ENCODE results near the gene LATS2. TPM values are rescaled to one million over a fixed set of nuclear protein-coding genes. Genes with fewer than 3 reads are reported as not detected.

LATS2 gene
- total and polyA plus RNA-seq, 2 of the 8 experiments (the other 6 are each of a cell fraction or from before 2014, with no cell fraction given), result 8.3 to 26.2 TPM

- WGBS, 2 experiments (ENCODE audit: extremely low coverage in 1 of 2, insufficient coverage in 1 of 2, insufficient read length in 1 of 2, insufficient replicate concordance in 2 of 2, low coverage in 1 of 2, low lambda C conversion rate in 2 of 2, missing lambda C conversion rate in 1 of 2), result 94% methylated on average over 7 of the region's 7 CpGs; no CpG with 5 or more reads in 1 of the 2 experiments
- Histone ChIP-seq H3K79me2 (ENCODE audit: control insufficient read depth in 1 of 2, insufficient read depth in 2 of 2, low read length in 2 of 2) (peaks cover 0 to 64% of the 10 kb centered on the region in 2 experiments; a peak in 2 of 4 replicates), H3K18ac (ENCODE audit: extremely low read depth, low read length) (no peak overlapping the region), H3K23ac (ENCODE audit: insufficient read length) (no peak overlapping the region), H4K8ac (ENCODE audit: extremely low read depth, insufficient read depth, low read length) (no peak overlapping the region), H2BK5ac (ENCODE audit: low read depth, low read length) (no peak overlapping the region), H3K36me3 (ENCODE audit: control insufficient read depth in 2 of 4, insufficient read depth in 4 of 4, low read length in 3 of 4) (peaks cover 3 to 14% (median 6%) of the 10 kb centered on the region in 4 experiments; a peak in 4 of 8 replicates), H3K9ac (replicated peaks in 1 of 4; ENCODE audit: extremely low read depth in 1 of 4, low read depth in 3 of 4, low read length in 3 of 4) (no peak overlapping the region), H3K9me3 (ENCODE audit: insufficient read depth in 2 of 2, low read depth in 1 of 2, low read length in 1 of 2) (no peaks in the 10 kb centered on the region), H2BK15ac (ENCODE audit: low read length) (no peak overlapping the region), H2AFZ (ENCODE audit: low read length) (no peak overlapping the region), H3K4me2 (ENCODE audit: insufficient read depth in 1 of 2, low read depth in 2 of 2, low read length in 2 of 2) (no peak overlapping the region), H3K4me3 (ENCODE audit: extremely low read depth in 1 of 4, insufficient read depth in 2 of 4, low read depth in 3 of 4, low read length in 4 of 4) (no peak overlapping the region), H3K27ac (ENCODE audit: low read depth, low read length) (no peak overlapping the region), H2BK12ac (ENCODE audit: low read depth, low read length) (no peak overlapping the region), H3K4me1 (replicated peaks in 1 of 4; ENCODE audit: control insufficient read depth in 3 of 4, insufficient read depth in 4 of 4, low read length in 3 of 4) (peaks cover 6 to 18% (median 10%) of the 10 kb centered on the region in 4 experiments), H3K79me1 (ENCODE audit: low read depth, low read length) (peaks cover 22% of the 10 kb centered on the region), H4K91ac (replicated peaks; ENCODE audit: insufficient read length, low read length) (no peak overlapping the region), H2BK120ac (replicated peaks; ENCODE audit: low read depth, low read length) (no peak overlapping the region), H2AK5ac (ENCODE audit: low read depth, low read length) (no peak overlapping the region), H2BK20ac (ENCODE audit: low read length) (no peak overlapping the region), H4K5ac (ENCODE audit: insufficient read length, low read depth, low read length) (no peak overlapping the region), H3K23me2 (ENCODE audit: low read depth, low read length) (no peaks in the 10 kb centered on the region), H3K4ac (replicated peaks; ENCODE audit: insufficient read length, low read depth, low read length) (no peak overlapping the region), H3K56ac (replicated peaks; ENCODE audit: insufficient read length, low read depth, low read length) (no peak overlapping the region), H3K14ac (ENCODE audit: insufficient read length) (no peak overlapping the region), H4K20me1 (replicated peaks in 1 of 2; ENCODE audit: control insufficient read depth in 1 of 2, insufficient read depth in 2 of 2, low read length in 2 of 2) (peaks cover 0 to 8% of the 10 kb centered on the region in 2 experiments), H3K27me3 (replicated peaks in 1 of 4; ENCODE audit: control insufficient read depth in 3 of 4, extremely low read depth in 1 of 4, insufficient read depth in 3 of 4, low read length in 3 of 4) (no peaks in the 10 kb centered on the region)
- DNase-seq (ENCODE audit: low read depth in 1 of 2, low spot score in 2 of 2) (no peak), FAIRE-seq (no peak)
- ChIA-PET CTCF (ENCODE audit: partially characterized antibody) (no interaction called here), POLR2A (ENCODE audit: partially characterized antibody) (interaction anchor here (0.9 to 1.3 kb wide), 3 partner anchors 24 to 67 kb away, joined by 3 to 4 read pairs (median 3); partner anchors contain the start of gene LATS2)
- TF ChIP-seq MAX (IDR thresholded peaks at IDR 0.05) (no peak), ASH2L (IDR thresholded peaks at IDR 0.05; ENCODE audit: low read length) (no peak), RBBP5 (IDR thresholded peaks at IDR 0.05; ENCODE audit: borderline replicate concordance, low read depth, low read length) (no peak), POLR2A (IDR thresholded peaks at IDR 0.05; ENCODE audit: control extremely low read depth in 1 of 2, low read depth in 2 of 2, low read length in 2 of 2) (no peak), E2F6 (IDR thresholded peaks at IDR 0.05) (no peak), TEAD4 (IDR thresholded peaks at IDR 0.05; ENCODE audit: low read depth, low read length) (no peak), TAF7 (optimal IDR thresholded peaks at IDR 0.05; ENCODE audit: borderline replicate concordance, low read depth, low read length) (no peak), POU5F1 (IDR thresholded peaks at IDR 0.05; ENCODE audit: low read depth, low read length) (no peak), CHD2 (IDR thresholded peaks at IDR 0.05; ENCODE audit: low read length) (no peak), EGR1 (IDR thresholded peaks at IDR 0.05; ENCODE audit: borderline replicate concordance, low read depth, low read length) (no peak), JUN (IDR thresholded peaks at IDR 0.05; ENCODE audit: low read depth, low read length) (no peak), GABPA (IDR thresholded peaks at IDR 0.05; ENCODE audit: borderline replicate concordance, insufficient read depth, low read length) (no peak)
Measured at GRCh38 chr13:20994441-20994821, 67.0 kb downstream of the LATS2 start.
